Adrenal gland (tissue), 12 donors: ENCODE results near the gene UNC45A. TPM values are rescaled to one million over a fixed set of nuclear protein-coding genes. Genes with fewer than 3 reads are reported as not detected.
A peak's percentile ranks its signal among the peaks of the same experiment; 100 is the strongest.

ENCODE experiments used
- DNase-seq, 7 donors: peaks; one replicate each; pipeline ENCODE4 v3.0.0-alpha.2; 2019 to 2020
- H3K27ac ChIP-seq, 5 donors: fragments of 200-600 bp; sonication (generic) in 4 of 5; 1 replicate in 3 of 5; 2 replicates in 2 of 5; pipeline versions ENCODE4 v1.5.1 to v1.8.0; 2016 to 2020; ENCODE audit warnings: mild to moderate bottlenecking in 1 of 5
- H3K27me3 ChIP-seq: fragments of 200-600 bp; 2 replicates; pipeline ENCODE4 v1.8.0; 2021
- H3K36me3 ChIP-seq, 2 donors: fragments of 200-600 bp; replicated peaks in 1 of 2; 1 replicate in 1 of 2; 2 replicates in 1 of 2; pipeline versions ENCODE4 v1.5.1 to v1.8.0; 2018 to 2022
- H3K4me1 ChIP-seq, 2 donors: fragments of 200-600 bp; replicated peaks in 1 of 2; 1 replicate in 1 of 2; 2 replicates in 1 of 2; pipeline versions ENCODE4 v1.5.1 to v1.8.0; 2018 to 2021
- H3K4me3 ChIP-seq, 4 donors: fragments of 200-600 bp; sonication (generic) in 3 of 4; one replicate each; pipeline ENCODE4 v1.5.1; 2016 to 2018
- H3K9me3 ChIP-seq, 3 donors: fragments of 200-600 bp; sonication (generic) in 1 of 3; replicated peaks in 1 of 3; 1 replicate in 2 of 3; 2 replicates in 1 of 3; pipeline versions ENCODE4 v1.5.1 to v1.8.0; 2016 to 2021
- POLR2A ChIP-seq, 2 donors: fragments of 450-650 bp; IDR thresholded peaks; one replicate each; pipeline ENCODE4 v1.6.1; 2017; ENCODE audit warnings: antibody characterized with exemption in 2 of 2, mild to moderate bottlenecking in 2 of 2, moderate library complexity in 1 of 2
- WGBS, 4 donors: extraction: QIAGEN DNeasy Blood & Tissue Kit in 2 of 4; methylation state at CpG; one replicate each; pipeline versions ENCODE4 v1.1.5 to v1.1.7; 2013 to 2017; 5-methylcytosine and 5-hydroxymethylcytosine counted together
- intact Hi-C, 2 donors: fragments of 100-400 bp; cut with DNase I; formaldehyde crosslinking; loops; one replicate each; pipeline versions ENCODE4 v1.14.1 to v1.15.0; 2022 to 2023
- polyA plus RNA-seq, 3 donors: library from polyadenylated mRNA; stranded (reverse); fragments of 200-250 nt in 2 of 3; fragments of 350-450 nt in 1 of 3; fragmentation: Illumina TruSeq in 1 of 3; extraction: RNeasy Lipid Tissue Mini Kit (QIAGEN cat#74804) in 1 of 3; gene quantifications; one replicate each; pipeline ENCODE4 v1.2.3, GENCODE V29; 2013 to 2014
- total RNA-seq, 9 donors: library from RNA; depleted of rRNA in 4 of 9; stranded (reverse); fragments of >200 nt in 4 of 9; fragments of 120-200 nt in 1 of 9; fragmentation: NEBNext Ultra II Directional in 1 of 9; extraction: Animal tissue kit (Norgen Biotek cat#: 25700) in 1 of 9; gene quantifications; one replicate each; pipeline versions ENCODE4 v1.1.0 to v1.2.4, GENCODE V29; 2013 to 2023
- TF ChIP-seq, protein P1 (sequence below), 6 experiments: fragments of 450-650 bp in 4 of 6; fragments of 200-600 bp in 2 of 6; sonication (generic) in 1 of 6; IDR thresholded peaks; 1 replicate in 5 of 6; 2 replicates in 1 of 6; pipeline versions ENCODE4 v1.5.1 to v1.8.0; 2016 to 2021; ENCODE audit warnings: antibody characterized with exemption in 6 of 6, mild to moderate bottlenecking in 2 of 6, moderate library complexity in 1 of 6
- donor health status: healthy with polysubstance abuse.
- donor health status: Bipolar disorder and iron deficiency.
- donor health status: DM: yes; HTN: yes; CAD: no.
- donor health status: DM: no; HTN: no; CAD: no.
- donor health status: DM: no; HTN: no; CAD: no.
- donor health status: DM: yes; HTN: yes; CAD: no.

Gene UNC45A
- total and polyA plus RNA-seq, 12 donors, result 28.1 to 114 (median 64.7) TPM

DNA sequence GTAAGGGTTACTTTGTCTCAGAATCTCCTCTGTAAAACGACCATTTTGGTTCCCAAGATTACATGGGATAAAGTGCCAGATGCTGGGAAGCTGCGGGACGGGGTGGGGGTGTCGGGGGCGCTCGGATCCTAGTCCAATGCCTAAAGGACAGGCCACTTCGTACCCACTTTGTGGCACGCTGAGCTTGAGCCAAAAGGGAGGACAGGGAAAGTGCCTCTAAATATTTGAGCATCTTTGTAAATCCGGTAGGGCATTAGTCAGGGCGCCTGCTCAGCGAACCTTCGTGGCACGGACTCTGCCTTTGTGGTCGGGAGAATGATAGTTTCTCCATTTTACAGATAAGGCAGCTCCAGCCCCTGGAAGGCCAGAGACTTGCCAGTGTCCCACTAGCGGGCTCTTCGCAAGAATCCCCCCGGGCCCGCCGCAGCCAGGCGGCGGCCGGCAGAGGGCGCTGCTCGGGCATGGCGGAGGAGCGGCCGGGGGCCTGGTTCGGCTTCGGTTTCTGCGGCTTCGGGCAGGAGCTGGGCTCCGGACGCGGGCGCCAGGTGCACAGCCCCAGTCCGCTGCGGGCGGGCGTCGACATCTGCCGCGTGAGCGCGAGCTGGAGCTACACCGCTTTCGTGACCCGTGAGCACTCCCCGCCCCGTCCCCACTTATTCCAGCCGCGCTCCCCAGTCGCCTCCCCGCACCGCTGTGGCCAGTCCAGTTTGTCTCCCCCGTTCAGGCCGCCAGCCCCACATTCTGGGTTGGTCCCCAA is 21.4 kb downstream of the UNC45A start:
- Histone ChIP-seq H3K27ac (peak overlapping the region in 4 of 5 donors; percentile 34 to 72 (median 66)), H3K36me3 (peaks cover 0 to 34% of the 10 kb centered on the region in 2 donors), H3K4me3 (peak overlapping the region in 3 of 4 donors; percentile 41 to 74 (median 67)), H3K9me3 (no peaks in the 10 kb centered on the region), H3K27me3 (no peaks in the 10 kb centered on the region), H3K4me1 (peaks cover 19 to 25% of the 10 kb centered on the region in 2 donors)
- TF ChIP-seq, protein P1, sequence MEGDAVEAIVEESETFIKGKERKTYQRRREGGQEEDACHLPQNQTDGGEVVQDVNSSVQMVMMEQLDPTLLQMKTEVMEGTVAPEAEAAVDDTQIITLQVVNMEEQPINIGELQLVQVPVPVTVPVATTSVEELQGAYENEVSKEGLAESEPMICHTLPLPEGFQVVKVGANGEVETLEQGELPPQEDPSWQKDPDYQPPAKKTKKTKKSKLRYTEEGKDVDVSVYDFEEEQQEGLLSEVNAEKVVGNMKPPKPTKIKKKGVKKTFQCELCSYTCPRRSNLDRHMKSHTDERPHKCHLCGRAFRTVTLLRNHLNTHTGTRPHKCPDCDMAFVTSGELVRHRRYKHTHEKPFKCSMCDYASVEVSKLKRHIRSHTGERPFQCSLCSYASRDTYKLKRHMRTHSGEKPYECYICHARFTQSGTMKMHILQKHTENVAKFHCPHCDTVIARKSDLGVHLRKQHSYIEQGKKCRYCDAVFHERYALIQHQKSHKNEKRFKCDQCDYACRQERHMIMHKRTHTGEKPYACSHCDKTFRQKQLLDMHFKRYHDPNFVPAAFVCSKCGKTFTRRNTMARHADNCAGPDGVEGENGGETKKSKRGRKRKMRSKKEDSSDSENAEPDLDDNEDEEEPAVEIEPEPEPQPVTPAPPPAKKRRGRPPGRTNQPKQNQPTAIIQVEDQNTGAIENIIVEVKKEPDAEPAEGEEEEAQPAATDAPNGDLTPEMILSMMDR (IDR thresholded peaks at IDR 0.05), result peak; percentile 57 to 91 (median 87)
- TF ChIP-seq POLR2A (IDR thresholded peaks at IDR 0.05), result peak; percentile 28 to 68
- 3 to 16% (median 5%) methylated on average over 13 to 56 of the region's 56 CpGs for WGBS, 4 donors
- DNase-seq, result peak; percentile 75 to 84 (median 78)
- intact Hi-C loops, result loop anchor here (5.0 to 10.0 kb wide), 3 partner anchors 41 to 81 kb away; no protein-coding TSS in a partner anchor

DNA sequence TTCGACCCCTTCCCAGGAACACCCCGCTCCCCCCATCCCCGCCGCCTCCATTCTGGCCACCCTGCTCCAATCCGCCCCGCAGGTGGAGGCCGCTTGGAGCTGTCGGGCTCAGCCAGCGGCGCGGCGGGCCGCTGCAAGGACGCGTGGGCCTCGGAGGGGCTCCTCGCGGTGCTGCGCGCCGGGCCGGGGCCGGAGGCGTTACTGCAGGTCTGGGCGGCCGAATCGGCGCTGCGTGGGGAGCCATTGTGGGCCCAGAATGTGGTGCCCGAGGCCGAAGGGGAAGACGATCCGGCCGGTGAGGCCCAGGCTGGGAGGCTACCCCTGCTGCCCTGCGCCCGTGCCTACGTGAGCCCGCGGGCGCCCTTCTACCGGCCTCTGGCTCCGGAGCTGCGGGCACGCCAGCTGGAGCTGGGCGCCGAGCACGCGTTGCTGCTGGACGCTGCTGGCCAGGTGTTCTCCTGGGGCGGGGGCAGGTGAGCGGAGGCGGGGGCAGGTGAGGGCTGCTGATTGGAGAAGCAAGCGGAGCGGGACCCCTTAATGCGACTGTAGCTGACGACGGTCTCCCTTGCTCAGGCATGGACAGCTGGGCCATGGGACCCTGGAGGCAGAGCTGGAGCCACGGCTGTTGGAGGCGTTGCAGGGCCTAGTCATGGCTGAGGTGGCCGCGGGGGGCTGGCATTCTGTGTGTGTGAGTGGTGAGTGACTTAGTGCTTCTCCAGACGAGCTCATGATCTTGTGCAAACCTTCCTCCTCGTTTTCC is 22.1 kb downstream of the UNC45A start:
- peak overlapping the region in 4 of 5 donors; percentile 34 to 72 (median 66) for H3K27ac ChIP-seq
- WGBS, 4 donors, result 14 to 54% (median 23%) methylated on average over 17 to 63 of the region's 63 CpGs
- no peaks in the 10 kb centered on the region for H3K9me3 ChIP-seq
- DNase-seq, result peak in 5 of 7 donors; percentile 24 to 39 (median 35)
- intact Hi-C loops, result loop anchor here (5.0 to 10.0 kb wide), 3 partner anchors 40 to 80 kb away; no protein-coding TSS in a partner anchor
- H3K4me1 ChIP-seq, result peaks cover 19 to 25% of the 10 kb centered on the region in 2 donors
- H3K27me3 ChIP-seq, result no peaks in the 10 kb centered on the region
- peaks cover 0 to 33% of the 10 kb centered on the region in 2 donors for H3K36me3 ChIP-seq
- peak overlapping the region in 3 of 4 donors; percentile 41 to 74 (median 67) for H3K4me3 ChIP-seq
- TF ChIP-seq POLR2A (IDR thresholded peaks at IDR 0.05), result no peak
- TF ChIP-seq, protein P1 (IDR thresholded peaks at IDR 0.05), result no peak

- WGBS, 4 donors, result 75 to 85% (median 80%) methylated on average over 6 of the region's 6 CpGs
- Histone ChIP-seq H3K4me3 (peak overlapping the region in 1 of 4 donors; percentile 74), H3K36me3 (peaks cover 0 to 29% of the 10 kb centered on the region in 2 donors), H3K27me3 (no peaks in the 10 kb centered on the region), H3K27ac (peak overlapping the region in 1 of 5 donors; percentile 5), H3K4me1 (peaks cover 19 to 25% of the 10 kb centered on the region in 2 donors), H3K9me3 (no peaks in the 10 kb centered on the region)
- DNase-seq, result no peak
- no peak for TF ChIP-seq POLR2A (IDR thresholded peaks at IDR 0.05)
- TF ChIP-seq, protein P1 (IDR thresholded peaks at IDR 0.05), result no peak
- intact Hi-C loops, result loop anchor here (5.0 to 10.0 kb wide), 3 partner anchors 40 to 80 kb away; no protein-coding TSS in a partner anchor
Observed at GRCh38 chr15:90957791-90958190, 22.7 kb downstream of the UNC45A start.
